Stimulated activated naive CD4-positive, alpha-beta T cell (primary cell): Measurements from ENCODE around the gene CPB2.

Experiments
- DNase-seq, 6 experiments: peaks; one replicate each; lab custom pipeline; 2025; lab: John Stamatoyannopoulos, UW

CPB2 gene

DNA sequence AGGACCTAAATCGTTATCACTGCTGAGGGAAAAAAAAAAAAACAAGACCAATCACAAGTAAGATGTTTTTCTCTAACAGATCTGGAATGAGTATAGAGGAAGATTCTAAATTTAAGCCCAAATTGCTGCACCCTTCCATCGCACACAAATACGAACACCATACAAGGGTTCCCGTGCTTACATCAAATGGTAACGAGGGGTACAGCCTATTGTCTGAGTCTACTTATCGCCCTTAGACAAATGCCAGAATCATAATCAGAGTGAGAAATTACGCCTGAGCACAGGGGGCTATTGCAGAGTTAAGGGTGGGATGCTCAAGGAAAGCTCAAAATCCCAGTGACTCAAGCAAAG lies 52.9 kb downstream of the CPB2 start:
- DNase-seq, result no peak

DNA sequence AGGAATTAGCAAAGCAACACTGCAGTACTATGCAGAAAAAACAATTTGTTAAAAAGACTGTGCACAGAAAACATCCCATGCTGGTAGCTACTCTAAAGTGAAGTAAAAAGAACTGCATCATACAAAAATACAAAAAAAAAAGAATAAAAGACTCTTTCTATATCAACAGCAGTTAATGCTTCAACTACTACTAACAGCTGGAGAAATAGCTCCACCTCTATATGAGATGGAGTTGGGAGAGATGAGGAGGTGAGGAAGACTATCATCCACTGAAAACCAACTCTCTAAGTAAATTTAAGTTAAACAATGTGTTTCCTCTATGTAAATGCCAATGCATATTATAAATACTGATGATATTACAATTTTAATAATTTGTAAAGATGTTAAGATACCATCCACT lies 54.1 kb downstream of the CPB2 start:
- no peak for DNase-seq

- DNase-seq, result no peak
Measured at GRCh38 chr13:46045424-46045823, 59.4 kb downstream of the CPB2 start.

DNA sequence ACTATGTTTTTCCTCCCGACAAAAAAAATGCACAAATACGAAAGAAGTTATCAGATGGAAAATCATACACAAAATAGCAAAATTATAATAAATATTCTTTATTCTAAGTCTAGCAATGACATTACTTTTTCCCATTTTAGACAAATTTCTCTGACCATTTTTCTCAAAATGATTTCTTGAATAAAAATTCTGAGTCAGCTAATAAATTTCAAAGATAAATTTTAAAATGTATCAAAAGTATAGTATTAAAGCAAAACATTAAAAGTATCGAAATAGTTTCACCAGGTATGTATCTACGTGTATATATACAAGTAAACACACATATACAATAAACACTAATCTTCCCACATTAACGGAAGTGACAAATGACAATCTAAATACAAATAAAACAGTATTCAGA lies 61.2 kb downstream of the CPB2 start:
- no peak for DNase-seq

DNA sequence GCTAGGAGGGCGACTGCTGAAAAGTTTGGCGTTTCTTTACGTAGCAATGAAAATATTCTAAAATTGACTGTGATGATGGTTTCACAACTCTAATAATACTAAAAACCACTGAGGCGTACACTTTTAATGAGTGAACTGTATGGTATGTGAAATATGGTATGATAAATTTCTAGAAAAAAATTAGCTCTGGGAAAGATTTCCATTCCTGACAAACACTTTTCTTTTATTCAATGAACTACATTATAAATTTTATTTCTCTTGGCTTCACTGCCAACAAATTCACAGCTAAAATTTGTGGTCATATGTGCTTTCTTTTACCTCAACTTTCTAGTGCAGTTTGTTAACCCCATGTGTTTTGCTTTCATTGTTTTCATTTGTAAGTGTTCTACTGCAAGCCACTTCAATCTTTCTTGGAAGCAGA lies 63.4 kb downstream of the CPB2 start:
- no peak for DNase-seq

DNA sequence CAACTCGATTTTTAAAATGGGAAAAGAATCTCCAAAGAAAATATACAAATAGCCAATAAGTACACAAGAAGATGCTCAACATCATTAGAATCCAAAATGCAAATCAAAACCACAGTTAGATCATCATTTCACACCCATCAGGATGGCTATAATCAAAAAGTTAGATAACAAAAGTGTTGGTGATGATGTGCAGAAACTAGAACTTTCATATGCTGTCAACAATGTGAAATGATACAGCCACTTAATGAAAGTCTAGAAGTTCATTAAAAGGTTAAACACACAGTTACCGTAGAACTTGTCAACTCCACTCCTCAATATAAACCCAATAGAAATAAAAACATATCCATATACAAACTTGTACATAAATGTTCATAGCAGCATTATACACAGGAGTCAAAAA lies 64.1 kb downstream of the CPB2 start:
- no peak for DNase-seq

DNA sequence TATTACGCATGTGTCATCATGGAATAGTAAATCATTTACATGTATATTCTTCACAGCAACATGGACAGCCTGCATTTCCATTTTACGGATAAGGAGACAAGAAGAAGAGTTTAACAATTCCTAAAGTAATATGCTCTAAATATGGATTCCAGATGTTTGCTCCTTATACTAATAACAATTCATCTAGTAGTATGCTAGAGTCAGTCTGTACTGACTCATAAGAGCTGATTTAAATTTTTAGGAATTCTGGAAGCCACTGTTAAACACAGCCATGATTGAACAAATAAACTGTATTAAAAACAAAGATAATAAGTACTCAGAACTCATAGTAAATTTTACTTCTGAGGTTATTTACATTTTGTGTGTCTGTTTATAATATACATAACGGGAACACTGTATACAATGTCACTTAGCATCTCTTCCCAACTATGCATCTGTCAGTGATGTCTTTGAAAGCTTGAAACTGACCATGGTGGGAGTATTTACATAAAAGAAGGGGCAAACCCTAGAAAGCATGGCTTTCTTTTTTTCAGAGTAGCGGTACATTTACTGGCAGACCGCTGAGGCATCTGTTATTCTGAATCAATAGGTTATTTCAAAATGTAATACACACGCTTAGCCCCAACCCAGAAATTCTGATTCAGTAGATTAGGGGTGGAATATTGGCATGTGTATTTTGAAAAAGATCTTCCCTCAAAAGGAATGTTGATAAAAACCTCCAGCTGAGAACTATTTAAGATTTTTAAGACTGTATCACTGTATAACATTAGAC lies 65.2 kb downstream of the CPB2 start:
- DNase-seq, result no peak

DNA sequence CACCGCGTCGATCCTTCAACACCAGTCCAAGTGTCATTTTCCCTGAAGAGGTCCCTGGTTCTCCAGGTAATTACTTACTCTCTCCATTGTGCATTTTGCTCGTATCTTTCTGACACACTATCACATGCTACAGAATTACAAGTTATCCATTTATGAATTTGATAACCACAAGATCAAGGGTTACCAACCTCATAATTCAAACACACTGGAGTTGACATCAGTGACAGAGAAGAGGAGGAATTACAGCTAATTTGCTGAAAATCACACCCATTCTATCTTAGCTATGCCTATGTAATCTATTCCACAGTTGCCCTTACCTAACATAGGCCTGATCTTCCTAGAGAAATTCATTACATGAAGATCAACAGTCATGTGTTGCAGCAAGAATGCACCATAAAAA lies 66.5 kb downstream of the CPB2 start:
- DNase-seq, result no peak

DNA sequence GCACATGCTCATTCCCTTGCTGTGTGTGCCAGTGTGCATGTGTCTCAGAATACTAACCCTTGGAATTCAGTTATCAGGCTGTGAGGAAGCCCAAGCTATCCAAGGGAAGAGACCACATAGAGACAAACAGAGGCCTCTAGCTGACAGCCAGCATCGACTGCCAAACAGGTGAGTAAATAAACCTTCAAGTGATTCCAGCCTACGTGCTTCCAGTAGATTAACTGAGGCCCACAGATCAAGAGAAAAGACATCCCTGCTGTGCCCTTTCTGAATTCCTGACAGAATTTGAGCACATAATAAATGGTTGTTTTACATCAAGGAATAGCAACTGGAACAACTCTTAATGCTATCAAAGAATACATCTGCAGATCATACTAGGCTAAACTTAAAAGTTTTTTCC lies 69.8 kb downstream of the CPB2 start:
- no peak for DNase-seq

DNA sequence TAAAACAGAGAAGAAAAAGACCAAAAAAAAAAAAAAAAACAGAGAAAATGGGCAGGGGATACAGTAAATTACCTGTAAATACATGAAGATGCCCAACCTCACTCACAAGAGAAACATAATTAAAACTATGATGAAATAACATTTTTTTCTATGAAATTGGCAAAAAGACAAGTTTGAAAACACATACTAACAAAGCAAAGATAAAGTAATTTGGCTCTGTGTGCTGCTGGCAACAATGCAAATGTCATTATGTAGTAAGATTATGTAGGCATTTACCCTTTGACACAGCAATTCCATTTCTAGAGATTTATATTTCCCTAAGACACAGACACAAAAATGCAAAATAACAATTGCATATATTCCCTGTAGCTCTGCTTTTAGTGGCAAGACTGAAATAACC lies 72.5 kb downstream of the CPB2 start:
- no peak for DNase-seq

DNA sequence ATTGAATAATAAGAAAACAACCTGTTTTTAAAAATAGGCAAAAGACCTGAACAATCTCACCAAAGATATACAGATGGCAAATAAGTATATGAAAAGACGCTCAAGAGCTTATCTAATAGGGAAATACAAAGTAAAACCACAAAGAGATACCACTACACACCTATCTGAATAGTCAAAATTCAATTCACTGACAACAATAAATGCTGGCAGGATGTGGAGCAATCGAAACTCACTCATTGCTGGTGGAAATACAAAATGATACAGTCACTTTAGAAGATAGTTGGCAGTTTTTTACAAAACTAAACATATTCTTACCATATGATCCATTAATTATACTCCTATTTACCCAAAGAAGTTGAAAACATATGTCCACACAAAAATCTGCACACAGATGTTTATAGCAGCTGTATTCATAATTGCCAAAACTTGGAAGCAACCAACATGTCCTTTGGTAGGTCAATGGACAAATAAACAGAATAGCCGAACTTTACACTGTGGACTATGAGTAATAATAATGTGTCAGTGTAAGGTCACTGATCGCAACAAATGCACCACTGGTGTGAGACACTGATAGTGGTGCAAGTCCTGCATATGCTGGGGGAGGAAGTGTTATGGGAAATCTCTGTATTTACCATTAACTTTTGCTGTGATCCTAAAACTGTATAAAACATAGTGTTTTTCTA lies 73.1 kb downstream of the CPB2 start:
- no peak for DNase-seq

- no peak for DNase-seq
Measured at GRCh38 chr13:46025157-46025556, 79.7 kb downstream of the CPB2 start.

GRCh38 chr13:46022481-46022880 lies 82.4 kb downstream of the CPB2 start:
- DNase-seq, result no peak

DNA sequence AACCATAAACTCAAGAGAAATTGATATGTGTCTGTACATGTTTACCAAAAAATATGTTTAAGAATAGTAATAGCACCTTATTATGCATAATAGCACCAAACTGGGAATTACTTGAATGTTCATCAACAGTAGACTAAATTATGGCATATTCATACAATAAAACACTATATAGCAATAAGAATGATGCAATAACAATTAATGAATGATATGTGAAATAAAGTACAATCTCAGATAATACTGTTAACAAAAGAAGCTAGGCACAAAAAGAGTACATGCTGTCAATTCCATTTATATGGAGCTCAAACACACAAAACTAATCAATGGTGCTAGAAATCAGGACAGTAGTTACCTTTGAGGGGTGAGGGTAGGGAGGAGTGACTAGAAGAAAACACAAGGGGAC lies 88.6 kb downstream of the CPB2 start:
- DNase-seq, result no peak

DNA sequence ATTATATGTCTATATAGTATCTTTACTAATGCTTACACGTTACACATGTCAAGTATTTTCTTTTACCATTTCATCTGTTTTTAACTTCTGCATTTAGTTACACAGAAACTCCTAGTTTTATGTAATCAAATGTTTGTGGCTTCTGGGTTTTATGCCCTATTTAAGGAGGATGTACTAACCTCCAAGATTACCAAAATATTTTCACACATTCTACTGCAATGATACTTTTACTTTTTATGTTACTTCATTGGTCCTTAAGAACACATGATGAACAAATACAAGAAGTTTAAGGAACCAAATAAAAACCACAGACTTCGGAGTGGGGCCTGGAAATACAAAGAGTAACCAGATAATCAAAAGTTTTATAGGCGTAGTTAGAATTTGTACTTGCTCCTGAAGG lies 89.5 kb downstream of the CPB2 start:
- DNase-seq, result no peak

- DNase-seq, result no peak
Measured at GRCh38 chr13:46012404-46012803, 92.4 kb downstream of the CPB2 start.

DNA sequence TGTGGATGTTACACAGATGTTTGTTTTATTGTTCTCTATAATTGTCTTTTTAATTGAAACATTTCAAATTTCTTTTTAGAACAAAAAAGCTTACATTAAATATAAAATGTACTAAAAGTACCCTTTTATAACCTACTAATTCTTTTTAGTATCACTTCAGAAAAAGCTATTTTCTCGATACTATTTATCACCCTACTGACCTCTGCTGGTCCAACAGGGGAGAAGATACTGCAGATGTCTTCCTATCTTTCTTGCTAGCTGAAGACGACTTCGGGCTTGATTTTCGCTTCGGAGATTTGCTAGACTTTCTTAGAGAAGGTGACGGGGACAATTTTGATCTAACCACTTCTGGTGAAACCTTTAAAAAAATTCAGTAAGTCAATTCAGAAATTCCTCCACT lies 94.7 kb downstream of the CPB2 start:
- DNase-seq, result no peak

DNA sequence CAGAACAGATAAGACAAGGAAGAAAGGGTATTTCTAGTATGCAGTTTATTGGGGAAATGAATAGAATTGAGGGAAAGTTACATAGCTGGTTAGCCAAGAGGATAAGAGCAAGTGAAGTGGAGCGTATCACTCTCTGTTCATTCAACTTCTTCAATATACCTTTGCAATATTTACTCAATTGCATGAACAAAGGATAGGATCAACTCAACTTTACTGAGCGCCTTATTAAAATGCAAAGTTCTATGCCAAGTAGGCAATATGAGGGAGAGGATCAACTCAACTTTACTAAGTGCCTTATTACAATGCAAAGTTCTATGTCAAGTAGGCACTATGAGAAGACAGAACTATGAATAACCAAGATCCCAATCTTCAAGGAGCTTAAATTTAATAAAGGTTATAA lies 96.2 kb downstream of the CPB2 start:
- DNase-seq, result no peak

DNA sequence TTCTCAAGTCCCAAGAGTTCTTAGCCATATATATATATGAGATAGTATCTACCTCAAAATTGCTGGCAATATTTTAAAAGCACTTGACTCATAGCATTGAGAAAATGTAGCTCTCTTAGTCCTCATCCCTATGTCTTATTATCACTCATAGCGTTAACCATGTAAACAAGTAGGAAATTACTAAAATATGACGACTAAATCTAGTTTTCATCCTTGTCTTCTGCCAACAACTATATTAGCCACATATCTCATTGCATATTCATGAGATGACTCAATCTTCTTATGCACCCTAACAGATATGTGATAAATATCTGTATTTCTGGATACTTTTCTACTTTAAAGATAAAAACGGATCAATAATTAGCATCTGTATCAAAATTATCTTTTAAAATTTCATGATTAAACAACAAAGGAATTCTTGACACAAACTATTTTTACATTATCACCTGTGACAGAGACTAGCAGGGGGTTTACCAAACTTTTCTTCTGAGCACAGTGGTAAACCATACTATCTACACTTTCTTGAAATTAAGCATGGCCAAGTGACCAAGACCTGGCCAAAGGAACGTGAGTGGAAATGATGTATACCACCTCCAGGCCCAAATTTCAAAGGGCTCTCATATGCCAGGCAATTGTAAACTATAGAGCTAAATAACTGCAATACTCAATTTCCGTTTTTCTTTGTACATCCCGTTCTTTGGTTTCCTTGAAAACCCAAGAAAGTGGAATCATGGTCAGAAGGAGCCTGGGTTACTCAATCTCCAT lies 98.0 kb downstream of the CPB2 start:
- no peak for DNase-seq

DNA sequence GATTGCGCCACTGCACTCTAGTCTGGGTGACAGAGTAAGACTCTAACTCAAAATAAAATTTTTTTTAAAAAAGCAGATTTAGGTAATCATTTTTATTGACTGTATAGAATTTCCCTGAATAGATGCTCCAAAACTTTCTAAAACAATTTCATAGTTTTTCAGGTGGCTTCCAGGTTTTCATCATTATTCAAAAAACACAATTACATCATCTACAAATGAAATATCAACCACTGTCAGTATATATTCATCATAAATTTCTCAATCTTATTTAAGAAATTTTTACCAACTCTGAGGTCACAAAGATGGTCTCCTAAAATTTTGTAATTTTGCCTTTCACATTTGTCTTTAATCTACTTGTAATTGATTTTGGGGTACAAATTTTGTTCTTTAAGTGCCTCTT lies 100.3 kb downstream of the CPB2 start:
- no peak for DNase-seq
